MM.1S (cell line): Measurements from ENCODE around the gene PCSK1N.

ENCODE experiments used
- CTCF ChIP-seq: fragments of 300-600 bp; sonication (generic); IDR thresholded peaks from 2 replicates; pipeline ENCODE4 v1.5.1; 2016; ENCODE audit warnings: antibody characterized with exemption, low read length, mixed read lengths
- EZH2 ChIP-seq: fragments of 300-600 bp; sonication (generic); optimal IDR thresholded peaks from 2 replicates; pipeline ENCODE3; 2017; ENCODE audit warnings: low read depth, mild to moderate bottlenecking, antibody characterized with exemption, low read length, mixed read lengths
- EZH2phosphoT487 ChIP-seq: fragments of 300-600 bp; sonication (generic); IDR thresholded peaks from 2 replicates; pipeline ENCODE4 v1.6.1; 2018; ENCODE audit warnings: antibody characterized with exemption, low read length

- no peak for TF ChIP-seq CTCF
- TF ChIP-seq EZH2phosphoT487, result no peak
- no peak for TF ChIP-seq EZH2
Measured at GRCh38 chrX:48787505-48788443, 47.6 kb downstream of the PCSK1N start.
